GM12801 (cell line): ENCODE data around the gene MRPL16.

Experiments
- CTCF ChIP-seq: IDR thresholded peaks from one replicate; pipeline ENCODE4 v1.5.1; 2011; ENCODE audit warnings: control low read depth; ENCODE audit not compliant: insufficient read length; ENCODE audit errors: extremely low read depth

MRPL16 gene

GRCh38 chr11:59756558-59756840 is 54.1 kb downstream of the MRPL16 start:
- no peak for TF ChIP-seq CTCF
